ENCODE measurements around the gene SLC31A1.

GRCh38 chr9:113269355-113269754, 48.0 kb downstream of the SLC31A1 start:
- TF ChIP-seq POLR2A (IDR thresholded peaks at IDR 0.05) (no peak), CTCF (IDR thresholded peaks at IDR 0.05) (no peak)

Data from Peyer's patch (tissue), 4 donors.